Stimulated activated CD8-positive, alpha-beta memory T cell treated with anti-CD3 and anti-CD28 coated beads, Interleukin-15, amount 100 ng/mL, for 1 hour (primary cell): ENCODE data around the gene KRTAP6-1.

Experiments
- DNase-seq: peaks from one replicate; pipeline ENCODE4 v3.0.0-alpha.2; 2020; ENCODE audit warnings: low read depth

Gene KRTAP6-1

GRCh38 chr21:30613836-30614235, at the start of gene KRTAP6-1:
Gene KRTAP6-1, minus strand, starts transcription at chr21:30613930. Its CDS starts 26 bp downstream, at chr21:30613904.
- DNase-seq, result no peak

GRCh38 chr21:30652891-30653290, 39.2 kb upstream of the KRTAP6-1 start:
- DNase-seq, result no peak

GRCh38 chr21:30646904-30647414, 33.2 kb upstream of the KRTAP6-1 start:
- no peak for DNase-seq

- DNase-seq, result no peak
Observed at GRCh38 chr21:30642564-30642963, 28.8 kb upstream of the KRTAP6-1 start, which contains the start of gene KRTAP20-3. Gene KRTAP20-3, plus strand, starts transcription at chr21:30642864.

GRCh38 chr21:30638686-30639085, 25.0 kb upstream of the KRTAP6-1 start:
- no peak for DNase-seq

- DNase-seq, result no peak
Observed at GRCh38 chr21:30634906-30635305, 21.2 kb upstream of the KRTAP6-1 start, which contains the start of gene KRTAP20-2. Gene KRTAP20-2, plus strand, starts transcription at chr21:30635206. Its CDS starts 58 bp downstream, at chr21:30635264.

GRCh38 chr21:30629200-30629599, 15.5 kb upstream of the KRTAP6-1 start:
- no peak for DNase-seq

GRCh38 chr21:30628109-30628508, 14.4 kb upstream of the KRTAP6-1 start:
- DNase-seq, result no peak

- DNase-seq, result no peak
Observed at GRCh38 chr21:30625449-30626165, 11.9 kb upstream of the KRTAP6-1 start.

- DNase-seq, result no peak
Observed at GRCh38 chr21:30623362-30623761, 9.6 kb upstream of the KRTAP6-1 start.

- no peak for DNase-seq
Observed at GRCh38 chr21:30620522-30620921, 6.8 kb upstream of the KRTAP6-1 start, which contains the start of gene KRTAP20-4. Gene KRTAP20-4, plus strand, starts transcription at chr21:30620627.

GRCh38 chr21:30620080-30620479, 6.3 kb upstream of the KRTAP6-1 start:
- no peak for DNase-seq

- no peak for DNase-seq
Observed at GRCh38 chr21:30616125-30616524, 2.4 kb upstream of the KRTAP6-1 start, which contains the start of gene KRTAP20-1. Gene KRTAP20-1, plus strand, starts transcription at chr21:30616425. Its CDS starts 30 bp downstream, at chr21:30616455.

- DNase-seq, result no peak
Observed at GRCh38 chr21:30615199-30615598, 1.5 kb upstream of the KRTAP6-1 start.

- DNase-seq, result no peak
Observed at GRCh38 chr21:30612132-30612531, 1.6 kb downstream of the KRTAP6-1 start.

GRCh38 chr21:30605968-30606367, 7.8 kb downstream of the KRTAP6-1 start:
- DNase-seq, result no peak

GRCh38 chr21:30600787-30601186, 12.9 kb downstream of the KRTAP6-1 start, which contains the start of gene KRTAP22-1:
Gene KRTAP22-1, plus strand, starts transcription at chr21:30601087.
- DNase-seq, result no peak

- no peak for DNase-seq
Observed at GRCh38 chr21:30598802-30599201, 14.9 kb downstream of the KRTAP6-1 start, which contains the start of gene KRTAP6-2. Gene KRTAP6-2, minus strand, starts transcription at chr21:30598902. Its CDS starts 28 bp downstream, at chr21:30598874.

GRCh38 chr21:30592140-30592539, 21.6 kb downstream of the KRTAP6-1 start, which contains the start of gene KRTAP6-3:
Gene KRTAP6-3, plus strand, starts transcription at chr21:30592440. Its CDS starts 6 bp downstream, at chr21:30592446.
- no peak for DNase-seq

- no peak for DNase-seq
Observed at GRCh38 chr21:30590297-30590696, 23.4 kb downstream of the KRTAP6-1 start, which contains the start of gene KRTAP22-2. Gene KRTAP22-2, minus strand, starts transcription at chr21:30590397.

- DNase-seq, result no peak
Observed at GRCh38 chr21:30582870-30583269, 30.9 kb downstream of the KRTAP6-1 start.

- no peak for DNase-seq
Observed at GRCh38 chr21:30580132-30580531, 33.6 kb downstream of the KRTAP6-1 start.

GRCh38 chr21:30579346-30579745, 34.4 kb downstream of the KRTAP6-1 start:
- DNase-seq, result no peak
